Fibroblast of lung (primary cell): ENCODE measurements around the gene FBXO34. TPM values are rescaled to one million over a fixed set of nuclear protein-coding genes. Genes with fewer than 3 reads are reported as not detected.

ENCODE experiments used
- DNase-seq, 2 donors: peaks; one replicate each; pipeline versions ENCODE4 v3.0.0 to v3.0.0-alpha.2; 2010; ENCODE audit warnings: low read depth in 2 of 2
- H2AFZ ChIP-seq: 2 replicates; pipeline ENCODE4 v1.5.1; 2012; ENCODE audit warnings: low read length, control low read depth, inconsistent platforms
- H3K27ac ChIP-seq: 2 replicates; pipeline ENCODE4 v1.5.1; 2011; ENCODE audit warnings: low read length, control low read depth; ENCODE audit not compliant: insufficient read depth
- H3K27me3 ChIP-seq: 2 replicates; pipeline ENCODE4 v1.5.1; 2011; ENCODE audit warnings: mild to moderate bottlenecking, low read length; ENCODE audit not compliant: control insufficient read depth, insufficient read depth
- H3K36me3 ChIP-seq: 2 replicates; pipeline ENCODE4 v1.5.1; 2011; ENCODE audit warnings: low read length; ENCODE audit not compliant: control insufficient read depth, insufficient read depth
- H3K4me1 ChIP-seq: 2 replicates; pipeline ENCODE4 v1.5.1; 2011; ENCODE audit warnings: low read length; ENCODE audit not compliant: control insufficient read depth, insufficient read depth; ENCODE audit errors: extremely low read depth
- H3K4me2 ChIP-seq: 2 replicates; pipeline ENCODE4 v1.5.1; 2011; ENCODE audit warnings: low read length, control low read depth; ENCODE audit not compliant: insufficient read depth; ENCODE audit errors: extremely low read depth
- H3K4me3 ChIP-seq, 4 experiments: fragments of 200-600 bp in 1 of 4; sonication (generic) in 1 of 4; replicated peaks in 1 of 4; 2 replicates each; pipeline ENCODE4 v1.5.1; 2011 to 2016; ENCODE audit warnings: low read length in 4 of 4, low read depth in 3 of 4, mild to moderate bottlenecking in 3 of 4, control low read depth in 2 of 4, inconsistent platforms in 1 of 4, mixed read lengths in 1 of 4; ENCODE audit not compliant: insufficient read depth in 1 of 4; ENCODE audit errors: control extremely low read depth in 1 of 4
- H3K79me2 ChIP-seq: 2 replicates; pipeline ENCODE4 v1.5.1; 2012; ENCODE audit warnings: mild to moderate bottlenecking, low read length, inconsistent platforms; ENCODE audit not compliant: control insufficient read depth, insufficient read depth
- H3K9ac ChIP-seq: 2 replicates; pipeline ENCODE4 v1.5.1; 2011; ENCODE audit warnings: mild to moderate bottlenecking, low read length, control low read depth; ENCODE audit not compliant: insufficient read depth
- H3K9me3 ChIP-seq: 2 replicates; pipeline ENCODE4 v1.5.1; 2012; ENCODE audit warnings: low read depth, low read length; ENCODE audit not compliant: control insufficient read depth, insufficient read depth
- H4K20me1 ChIP-seq: 2 replicates; pipeline ENCODE4 v1.5.1; 2011; ENCODE audit warnings: low read length; ENCODE audit not compliant: control insufficient read depth, insufficient read depth; ENCODE audit errors: extremely low read depth
- CTCF ChIP-seq, 2 donors: IDR thresholded peaks in 1 of 2; conservative IDR thresholded peaks in 1 of 2; 1 replicate in 1 of 2; 2 replicates in 1 of 2; pipeline ENCODE4 v1.5.1; 2011 to 2012; ENCODE audit warnings: low read length in 2 of 2, control low read depth in 1 of 2, inconsistent platforms in 1 of 2, low read depth in 1 of 2, mild to moderate bottlenecking in 1 of 2
- EZH2 ChIP-seq: IDR thresholded peaks from 2 replicates; pipeline ENCODE4 v1.5.1; 2012; ENCODE audit warnings: low read length, control low read depth, mild to moderate bottlenecking; ENCODE audit errors: missing control alignments
- polyA minus RNA-seq: library from RNA; depleted of rRNA, polyadenylated mRNA; stranded (reverse); fragments of >200 nt; gene quantifications from 2 replicates; pipeline ENCODE4 v1.2.3, GENCODE V29; 2011; ENCODE audit warnings: low replicate concordance
- polyA plus RNA-seq, 2 donors: library from polyadenylated mRNA; depleted of rRNA in 1 of 2; stranded (reverse) in 1 of 2; unstranded in 1 of 2; fragments of >200 nt; gene quantifications; 2 replicates each; pipeline ENCODE4 v1.2.1, GENCODE V29; 2011 to 2012; ENCODE audit warnings: missing spikeins in 1 of 2
- total RNA-seq: library from RNA; depleted of rRNA; stranded (reverse); fragments of >200 nt; gene quantifications from 2 replicates; pipeline ENCODE4 v1.2.1, GENCODE V29; 2014

FBXO34 gene
- total RNA-seq (23.4 and 29.1 TPM in 2 replicates), polyA plus RNA-seq (17.3 and 20.8 TPM in 2 replicates), polyA minus RNA-seq (7.7 and 11.0 TPM in 2 replicates)
- polyA plus RNA-seq (2012): 11.4 and 13.0 TPM in 2 replicates

GRCh38 chr14:55270832-55271571 lies at the start of gene FBXO34:
FBXO34 (plus strand) TSS chr14:55271421; CDS start chr14:55350391, 78,970 bp downstream.
- TF ChIP-seq EZH2 (no peak), CTCF (conservative IDR thresholded peaks at IDR 0.05 in 1 of 2, IDR thresholded peaks at IDR 0.05 in 1 of 2; ENCODE audit: low read depth in 1 of 2, low read length in 2 of 2) (peak; percentile 94 to 99)
- Histone ChIP-seq H3K4me2 (peak within 1 kb of the TSS; percentile 79), H4K20me1 (no peaks in the 10 kb centered on the region), H3K4me1 (peaks cover 3% of the 10 kb centered on the region), H2AFZ (peak within 1 kb of the TSS; percentile 94), H3K79me2 (peaks cover 31% of the 10 kb centered on the region), H3K4me3 (peak within 1 kb of the TSS; percentile 62 to 94 (median 87)), H3K9me3 (no peaks in the 10 kb centered on the region), H3K27me3 (no peaks in the 10 kb centered on the region), H3K27ac (peak within 1 kb of the TSS; percentile 93), H3K36me3 (no peaks in the 10 kb centered on the region), H3K9ac (peak within 1 kb of the TSS; percentile 96)
- peak; percentile 92 to 96 for DNase-seq

GRCh38 chr14:55221968-55222367 lies 49.3 kb upstream of the FBXO34 start:
- Histone ChIP-seq H3K4me3 (no peak overlapping the region), H3K4me2 (no peak overlapping the region), H3K79me2 (no peaks in the 10 kb centered on the region), H3K27me3 (no peaks in the 10 kb centered on the region), H3K9ac (no peak overlapping the region), H2AFZ (no peak overlapping the region), H3K9me3 (no peaks in the 10 kb centered on the region), H3K27ac (no peak overlapping the region), H4K20me1 (no peaks in the 10 kb centered on the region), H3K36me3 (no peaks in the 10 kb centered on the region), H3K4me1 (no peaks in the 10 kb centered on the region)
- TF ChIP-seq CTCF (conservative IDR thresholded peaks at IDR 0.05 in 1 of 2, IDR thresholded peaks at IDR 0.05 in 1 of 2; ENCODE audit: low read depth in 1 of 2, low read length in 2 of 2) (no peak), EZH2 (no peak)
- no peak for DNase-seq

GRCh38 chr14:55223364-55223763 lies 47.9 kb upstream of the FBXO34 start:
- no peak for DNase-seq
- Histone ChIP-seq H3K9me3 (no peaks in the 10 kb centered on the region), H3K27ac (no peak overlapping the region), H3K9ac (no peak overlapping the region), H3K4me2 (no peak overlapping the region), H3K36me3 (no peaks in the 10 kb centered on the region), H3K4me1 (no peaks in the 10 kb centered on the region), H4K20me1 (no peaks in the 10 kb centered on the region), H2AFZ (no peak overlapping the region), H3K79me2 (no peaks in the 10 kb centered on the region), H3K27me3 (no peaks in the 10 kb centered on the region), H3K4me3 (no peak overlapping the region)
- TF ChIP-seq CTCF (conservative IDR thresholded peaks at IDR 0.05 in 1 of 2, IDR thresholded peaks at IDR 0.05 in 1 of 2; ENCODE audit: low read depth in 1 of 2, low read length in 2 of 2) (no peak), EZH2 (no peak)
